Hematopoietic multipotent progenitor cell treated with erythropoietin and hydrocortisone succinate and interleukin-3 and kit ligand, for 17 days (in vitro differentiated cells): ENCODE data around the gene TNS3.
"Not testable (repeated sequence)": the region's sequence is repeated elsewhere in the genome, so short reads cannot be mapped to it uniquely, and the experiment has no call there.

Source experiments
- DNase-seq: peaks from one replicate; pipeline ENCODE4 v3.0.0-alpha.2; 2015; ENCODE audit warnings: low spot score

Gene TNS3

DNA sequence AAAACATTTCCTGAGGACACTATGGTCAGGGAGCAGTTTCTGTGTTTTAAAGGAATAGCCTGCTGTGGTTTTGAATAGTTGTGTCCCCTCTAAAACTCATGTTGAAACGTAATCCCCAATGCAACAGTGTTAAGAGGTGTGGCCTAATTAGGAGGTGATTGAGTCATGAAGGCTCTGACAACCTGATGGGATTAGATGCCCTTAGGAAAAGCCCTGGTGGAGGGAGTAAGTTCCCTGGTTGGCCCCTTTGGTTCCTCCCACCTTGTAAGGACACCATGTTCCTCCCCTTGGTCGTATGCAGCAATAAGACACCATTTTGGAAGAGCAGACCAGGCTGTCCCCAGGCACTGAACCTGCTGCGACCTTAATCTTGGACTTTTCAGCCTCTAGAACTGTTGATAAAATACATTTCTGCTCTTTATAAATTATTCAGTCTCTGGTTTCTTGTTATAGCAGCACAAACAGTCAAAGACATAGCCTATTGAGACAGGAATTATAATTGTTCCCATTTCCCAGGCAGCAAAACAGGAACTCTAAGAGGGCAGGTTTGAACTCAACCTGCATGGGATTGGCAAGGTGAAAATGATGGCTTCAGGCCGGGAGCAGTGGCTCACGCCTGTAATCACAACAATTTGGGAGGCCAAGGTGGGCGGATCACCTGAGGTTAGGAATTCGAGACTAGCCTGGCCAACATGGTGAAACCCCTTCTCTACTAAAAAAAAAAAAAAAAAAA lies 20.5 kb upstream of the TNS3 start:
- no peak for DNase-seq

GRCh38 chr7:47601881-47602249 lies 20.0 kb upstream of the TNS3 start:
- DNase-seq = no peak

- DNase-seq = no peak
Observed at GRCh38 chr7:47601119-47601880, 19.4 kb upstream of the TNS3 start.

GRCh38 chr7:47600199-47601118 lies 18.5 kb upstream of the TNS3 start:
- no peak for DNase-seq

DNA sequence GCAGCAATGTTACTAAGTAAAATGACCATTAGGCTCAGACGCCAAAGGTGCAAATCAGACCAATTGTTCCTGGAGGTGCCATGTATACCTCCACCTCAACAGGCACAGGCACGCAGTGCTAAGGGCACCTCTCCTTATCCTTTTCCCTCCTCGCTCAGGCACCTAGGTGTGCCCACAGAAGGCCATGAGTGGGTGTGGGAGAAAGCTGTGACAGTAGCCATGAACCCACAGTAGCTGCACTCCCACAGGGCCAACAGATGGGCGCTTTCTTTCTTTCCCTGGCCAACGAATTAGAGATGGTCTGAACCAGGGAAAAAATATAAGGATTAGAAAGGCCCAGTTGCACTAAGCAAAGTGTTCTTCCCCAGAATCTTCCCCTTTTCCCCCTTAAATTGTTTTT lies 15.5 kb upstream of the TNS3 start:
- no peak for DNase-seq

- no peak for DNase-seq
Observed at GRCh38 chr7:47596502-47597202, 14.7 kb upstream of the TNS3 start.

DNA sequence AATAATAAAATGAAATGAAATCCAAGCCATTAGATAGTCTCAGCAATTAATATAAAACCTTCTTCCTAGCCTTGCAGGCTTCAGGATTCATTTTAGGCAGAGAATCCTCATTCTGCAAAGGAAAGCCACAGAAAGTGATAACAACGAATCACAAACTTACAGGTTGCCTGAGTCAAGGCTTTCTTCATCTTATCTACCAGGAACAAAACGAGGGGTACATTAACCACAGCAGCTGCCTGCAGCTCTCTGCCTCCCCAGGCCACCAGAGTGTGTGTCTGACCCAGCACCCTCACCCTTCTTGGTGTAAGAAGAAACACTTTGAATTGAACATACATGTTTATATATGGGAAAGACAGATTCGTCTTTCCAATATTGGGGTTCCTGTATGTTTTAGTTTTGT lies 12.5 kb upstream of the TNS3 start:
- no peak for DNase-seq

- DNase-seq = no peak
Observed at GRCh38 chr7:47591655-47592572, 10.0 kb upstream of the TNS3 start.

DNA sequence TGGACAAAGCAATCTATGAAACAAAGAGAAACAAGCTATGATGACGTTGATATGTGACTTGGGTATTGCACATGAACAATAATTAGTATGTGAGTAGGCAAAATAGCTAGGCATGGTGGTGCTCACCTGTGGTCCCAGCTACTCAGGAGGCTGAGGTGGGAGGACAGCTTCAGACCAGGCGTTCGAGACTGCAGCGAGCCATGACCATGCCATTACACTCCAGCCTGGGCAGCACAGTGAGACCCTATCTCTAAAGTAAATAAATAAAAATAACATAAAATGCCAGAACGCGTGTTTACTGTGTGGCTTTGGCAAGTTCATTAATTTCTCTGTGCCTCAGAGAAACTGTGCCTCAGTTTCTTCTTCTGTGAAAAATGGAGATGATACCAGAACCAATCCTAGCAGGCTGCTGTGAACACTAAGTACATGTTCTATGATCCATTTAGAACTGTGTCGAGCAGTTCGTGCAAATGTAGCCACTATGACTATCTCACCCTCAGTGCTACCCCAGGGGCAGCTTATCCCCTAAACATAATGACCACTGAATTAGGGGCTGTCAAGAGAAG lies 9.3 kb upstream of the TNS3 start:
- DNase-seq = no peak

DNA sequence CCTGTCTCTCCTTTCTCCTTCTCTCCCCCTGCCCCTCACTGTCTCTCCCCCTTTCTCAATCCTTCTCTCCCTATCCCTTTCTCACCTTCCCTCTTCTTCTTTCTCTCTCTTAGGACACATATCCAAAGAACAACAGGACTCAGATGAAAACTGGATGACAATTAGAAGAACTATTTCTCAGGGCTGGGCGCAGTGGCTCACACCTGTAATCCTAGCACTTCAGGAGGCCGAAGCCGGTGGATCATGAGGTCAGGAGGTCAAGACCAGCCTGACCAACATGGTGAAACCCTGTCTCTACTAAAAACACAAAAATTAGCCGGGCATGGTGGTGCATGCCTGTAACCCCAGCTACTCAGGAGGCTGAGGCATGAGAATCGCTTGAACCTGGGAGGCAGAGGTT lies 8.3 kb upstream of the TNS3 start:
- DNase-seq = not testable (repeated sequence)

GRCh38 chr7:47588704-47589225 lies 6.9 kb upstream of the TNS3 start:
- DNase-seq = no peak

DNA sequence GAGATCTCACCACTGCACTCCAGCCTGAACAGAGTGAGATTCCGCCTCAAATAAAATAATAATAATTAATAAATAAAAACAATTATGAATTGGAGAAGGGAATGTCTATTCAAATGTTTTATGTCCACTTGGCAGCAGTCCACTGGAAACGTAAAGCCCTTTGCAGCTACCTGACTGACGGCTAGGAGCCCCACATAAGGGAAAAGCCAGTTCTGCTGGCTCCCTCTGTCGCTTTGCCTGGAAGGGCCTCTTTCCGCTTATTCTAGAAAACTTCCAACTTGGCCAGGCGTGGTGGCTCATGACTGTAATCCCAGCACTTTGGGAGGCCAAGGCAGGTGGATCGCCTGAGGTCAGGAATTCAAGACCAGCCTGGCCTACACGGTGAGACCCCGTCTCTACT lies 6.1 kb upstream of the TNS3 start:
- DNase-seq = no peak

- no peak for DNase-seq
Observed at GRCh38 chr7:47587351-47587750, 5.4 kb upstream of the TNS3 start.

DNA sequence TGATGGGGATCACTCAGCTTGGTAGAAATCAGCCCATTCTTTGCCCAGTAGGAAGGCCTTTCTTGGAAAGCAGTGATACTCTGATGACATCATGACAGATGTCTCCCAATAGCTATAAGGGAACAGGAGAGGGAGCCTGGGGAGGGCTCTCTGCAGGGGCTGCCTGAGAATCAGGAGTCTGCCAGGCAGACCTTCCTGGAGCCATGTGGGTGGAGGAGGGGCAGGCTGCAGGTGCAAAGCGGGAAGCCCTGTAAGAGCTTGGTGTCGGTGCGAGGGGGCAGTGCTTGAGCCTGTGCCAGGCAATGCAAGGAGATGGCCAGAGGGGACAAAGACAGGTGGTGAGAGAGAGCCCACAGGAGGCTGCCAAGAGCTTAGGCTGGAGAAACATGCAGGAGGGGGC lies 5.0 kb upstream of the TNS3 start:
- no peak for DNase-seq

DNA sequence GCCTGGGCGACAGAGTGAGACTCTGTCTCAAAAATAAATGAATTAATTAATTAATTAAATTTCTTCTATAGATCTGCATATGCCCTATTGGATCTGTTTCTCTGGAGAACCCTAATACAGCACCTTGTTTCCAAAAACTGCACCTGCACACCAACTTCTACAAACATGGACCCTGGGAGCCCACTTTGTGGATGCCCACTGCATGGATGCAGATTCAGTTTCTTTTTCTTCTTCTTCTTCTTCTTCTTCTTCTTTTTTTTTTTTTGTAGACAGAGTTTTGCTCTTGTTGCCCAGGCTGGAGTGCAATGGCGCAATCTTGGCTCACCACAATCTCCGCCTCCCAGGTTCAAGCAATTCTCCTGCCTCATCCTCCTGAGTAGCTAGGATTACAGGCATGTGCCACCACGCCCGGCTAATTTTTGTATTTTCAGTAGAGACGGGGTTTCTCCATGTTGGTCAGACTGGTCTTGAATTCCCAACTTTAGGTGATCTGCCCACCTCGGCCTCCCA lies 4.3 kb upstream of the TNS3 start:
- not testable (repeated sequence) for DNase-seq

DNA sequence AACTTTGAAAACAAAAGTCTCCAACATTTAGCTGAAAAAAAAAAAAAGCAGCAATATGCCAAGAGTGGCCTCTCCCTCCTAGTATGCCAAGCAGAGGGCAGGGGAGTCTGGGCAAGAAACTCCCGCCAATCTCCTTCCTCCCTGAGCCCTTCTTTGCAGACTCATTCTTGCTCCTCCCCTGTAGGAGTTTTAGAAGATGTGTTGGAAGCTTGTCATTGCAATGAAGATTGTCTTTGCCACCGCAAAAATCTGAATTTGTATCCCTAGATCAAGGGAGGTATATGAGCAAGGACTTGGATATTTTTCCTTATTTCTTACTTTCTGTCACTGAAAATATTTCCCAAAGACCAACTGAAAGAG lies 2.6 kb upstream of the TNS3 start:
- no peak for DNase-seq

DNA sequence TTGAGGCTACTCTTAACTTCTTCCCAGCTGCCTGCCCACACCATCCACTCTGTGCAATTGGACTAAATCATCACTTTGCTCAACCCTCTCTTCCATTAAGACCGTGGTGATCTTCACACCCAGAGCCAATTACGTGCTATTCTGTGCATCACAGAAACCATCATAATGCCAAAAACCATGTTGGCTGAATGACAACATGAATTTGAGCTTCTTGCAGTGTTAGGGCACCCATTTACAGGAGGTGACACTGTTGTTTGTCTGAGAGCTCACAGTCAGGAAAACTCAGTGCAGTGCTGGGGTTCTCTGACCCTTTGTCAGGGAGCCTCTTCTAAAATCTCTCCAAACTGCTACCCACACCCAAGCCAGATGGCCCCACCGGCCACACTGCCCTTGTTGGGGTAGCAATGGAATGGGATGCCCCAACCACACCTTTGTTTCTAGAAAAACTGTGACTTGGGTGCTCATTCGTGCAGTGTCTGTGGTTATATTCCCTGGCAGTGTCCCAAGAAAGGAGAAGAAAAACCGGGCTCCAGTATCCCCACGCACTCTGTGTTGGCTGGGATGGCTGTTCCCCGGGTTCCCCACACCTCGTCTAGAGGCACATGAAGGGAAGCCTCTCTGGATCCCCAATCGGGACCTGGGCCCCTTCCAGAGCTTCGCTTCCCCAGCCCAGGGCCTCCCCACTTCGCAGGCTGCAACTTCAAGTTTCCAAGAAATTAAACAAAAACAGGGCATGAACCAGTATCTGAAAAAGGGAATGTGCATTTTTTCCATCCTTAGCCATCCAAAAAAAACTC lies 2.0 kb upstream of the TNS3 start:
- no peak for DNase-seq

DNA sequence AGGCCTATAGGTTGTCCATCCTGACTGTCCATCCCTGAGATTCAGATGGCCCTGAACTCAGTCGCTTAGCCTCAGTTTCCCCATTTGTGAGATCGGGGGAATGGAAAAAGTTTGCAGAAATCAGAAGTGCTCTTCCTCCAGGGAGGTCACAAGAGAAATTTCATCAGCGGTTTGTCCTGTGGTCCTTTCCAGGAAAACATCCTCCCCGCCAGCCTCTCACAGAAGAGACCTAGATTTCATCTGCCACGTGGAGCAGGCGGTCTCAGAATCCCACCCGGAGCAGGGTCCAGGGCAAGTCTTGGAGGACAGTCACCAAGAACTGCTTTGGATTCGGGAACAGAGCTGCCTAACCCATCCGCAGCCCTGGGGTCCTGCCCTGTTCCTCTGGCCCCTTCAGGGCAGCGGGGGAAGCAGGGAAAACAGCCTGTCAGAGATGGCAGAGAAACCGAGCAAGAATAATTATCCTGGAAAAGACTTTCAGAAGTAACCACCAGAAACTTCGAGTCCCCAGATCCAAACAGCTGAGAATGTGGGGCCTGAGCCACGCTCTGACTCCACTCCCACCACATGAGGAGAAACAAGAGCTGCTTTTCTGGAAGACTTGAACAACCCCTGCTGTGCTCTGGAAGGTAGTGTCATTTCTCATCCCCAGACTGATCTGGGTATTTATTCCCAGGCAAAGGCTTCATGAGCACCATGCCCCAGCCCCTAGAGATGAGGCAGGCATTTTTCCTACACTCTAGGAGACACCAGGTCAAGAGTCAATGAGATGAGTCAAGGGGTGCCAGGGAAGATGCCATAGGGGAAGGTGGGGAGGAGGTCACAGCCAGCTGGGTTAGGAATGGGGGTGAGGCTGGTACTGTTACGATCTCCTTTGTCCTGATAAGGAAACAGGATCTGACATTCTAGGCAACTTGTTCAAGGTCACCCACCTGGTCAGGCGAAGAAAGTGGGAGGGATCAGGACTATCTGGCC lies 1.1 kb upstream of the TNS3 start:
- no peak for DNase-seq
